Measurements from ENCODE around the gene FNDC1. TPM values are rescaled to one million over a fixed set of nuclear protein-coding genes. Genes with fewer than 3 reads are reported as not detected.

Gene FNDC1
- total RNA-seq, 3 donors from 2014 or later (not counting 1 experiment from before 2014, with no cell fraction given) = not detected

- Histone ChIP-seq H3K27ac (ENCODE audit: low read length) (no peak overlapping the region), H3K36me3 (ENCODE audit: control insufficient read depth, insufficient read depth, low read length) (no peaks in the 10 kb centered on the region), H3K4me3 (ENCODE audit: low read length) (no peak overlapping the region), H3K4me1 (ENCODE audit: control insufficient read depth, insufficient read depth, low read length) (no peaks in the 10 kb centered on the region), H3K27me3 (ENCODE audit: control insufficient read depth, insufficient read depth, low read length) (no peaks in the 10 kb centered on the region), H3K9me3 (ENCODE audit: control insufficient read depth, insufficient read depth, low read length) (no peaks in the 10 kb centered on the region)
- Mint-ChIP-seq H3K27me3 (ENCODE audit: low read depth in 2 of 2) (peaks cover 14 to 17% of the 10 kb centered on the region in 2 donors), H3K9me3 (no peaks in the 10 kb centered on the region), H3K4me1 (no peaks in the 10 kb centered on the region), H3K4me3 (no peak overlapping the region), H3K27ac (no peak overlapping the region), H3K36me3 (no peaks in the 10 kb centered on the region)
- no peak for ATAC-seq
- intact Hi-C loops (cut with micrococcal nuclease) = no loop called here
- no peak for DNase-seq
- 93% methylated on average over 1 of the region's 1 CpG for WGBS (ENCODE audit: insufficient coverage)
- TF ChIP-seq CTCF (IDR thresholded peaks at IDR 0.05) = no peak
These were observed 15.4 kb downstream of the FNDC1 start for GRCh38 chr6:159184559-159184958.

GRCh38 chr6:159190460-159190859, 21.3 kb downstream of the FNDC1 start:
- ATAC-seq = no peak

GRCh38 chr6:159193923-159194322, 24.7 kb downstream of the FNDC1 start:
- Histone ChIP-seq H3K4me3 (ENCODE audit: low read length) (no peak overlapping the region), H3K9me3 (ENCODE audit: control insufficient read depth, insufficient read depth, low read length) (no peaks in the 10 kb centered on the region), H3K27ac (ENCODE audit: low read length) (no peak overlapping the region), H3K36me3 (ENCODE audit: control insufficient read depth, insufficient read depth, low read length) (no peaks in the 10 kb centered on the region), H3K27me3 (ENCODE audit: control insufficient read depth, insufficient read depth, low read length) (peaks cover 2% of the 10 kb centered on the region), H3K4me1 (ENCODE audit: control insufficient read depth, insufficient read depth, low read length) (no peaks in the 10 kb centered on the region)
- no peaks in the 10 kb centered on the region for H3K9me3 Mint-ChIP-seq
- peaks cover 14 to 38% of the 10 kb centered on the region in 2 donors for H3K27me3 Mint-ChIP-seq (ENCODE audit: low read depth in 2 of 2)
- no peak overlapping the region for H3K4me3 Mint-ChIP-seq
- TF ChIP-seq CTCF (IDR thresholded peaks at IDR 0.05) = no peak
- H3K36me3 Mint-ChIP-seq = peaks cover 6% of the 10 kb centered on the region
- ATAC-seq (no peak), DNase-seq (no peak)
- WGBS (ENCODE audit: insufficient coverage) = 0% methylated on average over 1 of the region's 2 CpGs
- no peak overlapping the region for H3K27ac Mint-ChIP-seq
- intact Hi-C loops (cut with micrococcal nuclease) = no loop called here
- H3K4me1 Mint-ChIP-seq = no peaks in the 10 kb centered on the region

More at GRCh38 chr6:159190460-159190859, 21.3 kb downstream of the FNDC1 start:
- Mint-ChIP-seq H3K27me3 (ENCODE audit: low read depth in 2 of 2) (peaks cover 17 to 24% of the 10 kb centered on the region in 2 donors), H3K27ac (no peak overlapping the region), H3K9me3 (no peaks in the 10 kb centered on the region), H3K4me1 (no peaks in the 10 kb centered on the region), H3K4me3 (no peak overlapping the region), H3K36me3 (no peaks in the 10 kb centered on the region)
- TF ChIP-seq CTCF (IDR thresholded peaks at IDR 0.05) = no peak
- DNase-seq = no peak
- Histone ChIP-seq H3K27ac (ENCODE audit: low read length) (no peak overlapping the region), H3K27me3 (ENCODE audit: control insufficient read depth, insufficient read depth, low read length) (no peaks in the 10 kb centered on the region), H3K4me1 (ENCODE audit: control insufficient read depth, insufficient read depth, low read length) (no peaks in the 10 kb centered on the region), H3K36me3 (ENCODE audit: control insufficient read depth, insufficient read depth, low read length) (no peaks in the 10 kb centered on the region), H3K4me3 (ENCODE audit: low read length) (no peak overlapping the region), H3K9me3 (ENCODE audit: control insufficient read depth, insufficient read depth, low read length) (no peaks in the 10 kb centered on the region)
- intact Hi-C loops (cut with micrococcal nuclease) = no loop called here
- WGBS (ENCODE audit: insufficient coverage) = 84% methylated on average over 7 of the region's 7 CpGs

- WGBS (ENCODE audit: insufficient coverage) = 96% methylated on average over 4 of the region's 4 CpGs
- no peak for ATAC-seq
- H3K27ac ChIP-seq (ENCODE audit: low read length) = no peak overlapping the region
These were observed 25.2 kb downstream of the FNDC1 start for GRCh38 chr6:159194421-159194820.

More at GRCh38 chr6:159194421-159194820, 25.2 kb downstream of the FNDC1 start:
- Mint-ChIP-seq H3K4me1 (no peaks in the 10 kb centered on the region), H3K36me3 (peaks cover 6% of the 10 kb centered on the region), H3K4me3 (no peak overlapping the region), H3K27me3 (ENCODE audit: low read depth in 2 of 2) (peaks cover 17 to 38% of the 10 kb centered on the region in 2 donors), H3K27ac (no peak overlapping the region), H3K9me3 (no peaks in the 10 kb centered on the region)
- no peak for TF ChIP-seq CTCF (IDR thresholded peaks at IDR 0.05)
- Histone ChIP-seq H3K4me1 (ENCODE audit: control insufficient read depth, insufficient read depth, low read length) (no peaks in the 10 kb centered on the region), H3K27me3 (ENCODE audit: control insufficient read depth, insufficient read depth, low read length) (peaks cover 2% of the 10 kb centered on the region), H3K36me3 (ENCODE audit: control insufficient read depth, insufficient read depth, low read length) (no peaks in the 10 kb centered on the region), H3K9me3 (ENCODE audit: control insufficient read depth, insufficient read depth, low read length) (no peaks in the 10 kb centered on the region), H3K4me3 (ENCODE audit: low read length) (no peak overlapping the region)
- intact Hi-C loops (cut with micrococcal nuclease) = no loop called here
- DNase-seq = no peak

Data from natural killer cell (primary cell).